IPS-NIHi11 (cell line): ENCODE results near the gene PEX13.

ENCODE experiments used
- DNase-seq: peaks from one replicate; pipeline ENCODE4 v3.0.0; 2012; ENCODE audit warnings: mixed read lengths, low spot score

PEX13 gene

DNA sequence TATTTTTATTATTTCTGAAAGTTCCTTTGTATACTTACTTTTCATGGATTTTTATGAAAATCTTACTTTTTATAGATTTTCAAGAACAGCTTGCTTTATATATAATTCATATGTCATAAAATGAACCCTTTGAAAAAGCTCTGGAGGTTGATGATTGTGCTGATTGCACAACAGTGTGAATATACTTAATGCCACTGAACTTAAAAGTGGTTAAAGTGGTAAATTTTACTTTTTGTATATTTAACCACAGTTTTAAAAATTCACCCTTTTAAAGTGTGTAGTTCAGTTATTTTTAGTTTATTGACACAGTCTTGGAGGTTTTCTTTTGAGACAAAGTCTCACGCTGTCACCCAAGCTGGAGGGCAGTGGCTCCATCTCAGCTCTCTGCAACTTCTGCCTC is 56.6 kb downstream of the PEX13 start:
- no peak for DNase-seq

DNA sequence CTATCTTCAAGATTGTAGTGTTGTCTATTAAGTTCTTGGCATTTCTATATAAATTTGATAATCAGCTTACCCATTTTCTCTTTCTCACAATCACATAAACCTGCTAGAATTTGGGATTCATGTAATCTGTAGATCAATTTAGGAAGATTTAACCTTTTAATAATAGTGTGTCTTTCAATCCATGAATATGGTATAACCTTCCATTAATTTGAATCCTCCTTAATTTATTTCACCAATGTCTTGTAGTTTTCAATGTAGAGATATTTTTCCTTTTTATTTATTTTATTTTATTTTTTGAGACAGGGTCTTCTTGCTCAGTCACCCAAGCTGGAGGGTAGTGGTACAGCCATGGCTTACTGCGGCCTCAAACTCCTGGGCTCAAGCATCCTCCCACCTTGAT is 68.4 kb downstream of the PEX13 start:
- no peak for DNase-seq

DNA sequence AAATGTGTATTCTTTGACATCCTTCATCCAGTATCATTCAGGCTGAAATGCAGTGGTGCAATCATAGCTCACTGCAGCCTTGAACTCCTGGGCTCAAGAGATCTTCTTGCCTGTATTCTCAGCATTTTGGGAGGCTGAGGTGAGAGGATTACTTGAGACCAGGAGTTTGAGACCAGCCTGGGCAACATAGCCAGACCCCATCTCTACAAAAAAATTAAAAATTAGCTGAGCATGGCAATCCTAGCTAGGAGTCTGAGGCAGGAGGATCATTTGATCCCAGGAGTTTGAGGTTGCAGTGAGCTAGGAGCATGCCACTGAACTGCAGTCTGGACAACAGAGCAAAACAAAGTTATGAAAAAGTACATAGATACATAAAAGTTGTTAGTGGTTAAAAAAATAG is 72.3 kb downstream of the PEX13 start:
- no peak for DNase-seq

GRCh38 chr2:61090386-61090921 is 72.9 kb downstream of the PEX13 start:
- no peak for DNase-seq

- DNase-seq = no peak
These were observed 74.0 kb downstream of the PEX13 start for GRCh38 chr2:61091485-61091884.

DNA sequence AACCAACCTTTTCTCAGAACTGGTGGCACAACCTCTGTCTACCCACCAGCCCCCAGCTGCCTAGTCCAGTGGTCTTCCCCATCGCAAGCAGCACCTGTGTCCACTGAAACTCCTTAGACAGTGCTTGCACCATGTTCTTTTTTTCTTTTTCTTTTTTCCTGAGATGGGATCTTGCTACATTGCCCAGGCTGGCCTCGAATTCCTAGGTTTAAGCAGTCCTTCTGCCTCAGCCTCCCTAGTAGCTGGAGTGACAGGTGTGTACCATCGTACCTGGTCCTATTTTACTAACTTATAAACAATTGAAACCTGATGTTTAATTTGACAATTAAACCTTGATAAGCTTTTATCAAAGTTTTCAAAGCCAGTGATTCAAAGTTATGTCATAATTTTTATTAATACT is 78.9 kb downstream of the PEX13 start:
- no peak for DNase-seq

GRCh38 chr2:61100801-61101200 is 83.3 kb downstream of the PEX13 start:
- no peak for DNase-seq
